HG03378 (cell line): ENCODE results near the gene RPRD1A.
A peak's percentile ranks its signal among the peaks of the same experiment; 100 is the strongest.
"Not testable (repeated sequence)": the region's sequence is repeated elsewhere in the genome, so short reads cannot be mapped to it uniquely, and the experiment has no call there.

Experiments
- ATAC-seq: cut with Tn5 transposase; IDR thresholded peaks from one replicate; pipeline ENCODE4 v1.9.1; 2021; ENCODE audit warnings: mild to moderate bottlenecking, moderate library complexity; ENCODE audit not compliant: unreplicated experiment

Gene RPRD1A

DNA sequence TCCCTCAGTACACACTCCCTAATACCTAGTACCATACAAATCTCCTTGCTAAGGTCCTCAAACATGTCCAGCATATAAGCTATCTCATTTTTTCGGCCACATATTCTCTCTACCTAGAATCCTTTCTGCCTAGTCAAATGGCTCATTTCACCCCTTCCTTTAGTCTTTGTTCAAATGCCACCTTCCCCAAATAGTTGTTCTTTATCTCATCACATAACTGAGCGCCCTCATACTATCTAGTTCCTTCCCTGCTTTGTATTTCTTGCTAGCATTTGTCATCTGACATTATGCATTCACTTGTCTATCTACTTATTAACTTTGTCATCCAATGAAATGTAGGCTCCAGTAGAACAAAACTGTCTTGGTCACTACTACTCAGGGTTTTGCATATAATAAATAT, 35.5 kb downstream of the RPRD1A start:
- no peak for ATAC-seq

GRCh38 chr18:36031407-36031806, 36.0 kb downstream of the RPRD1A start:
- no peak for ATAC-seq

- ATAC-seq, result no peak
These were observed 38.5 kb downstream of the RPRD1A start for GRCh38 chr18:36028859-36029258.

GRCh38 chr18:36025025-36025424, 42.3 kb downstream of the RPRD1A start:
- no peak for ATAC-seq

DNA sequence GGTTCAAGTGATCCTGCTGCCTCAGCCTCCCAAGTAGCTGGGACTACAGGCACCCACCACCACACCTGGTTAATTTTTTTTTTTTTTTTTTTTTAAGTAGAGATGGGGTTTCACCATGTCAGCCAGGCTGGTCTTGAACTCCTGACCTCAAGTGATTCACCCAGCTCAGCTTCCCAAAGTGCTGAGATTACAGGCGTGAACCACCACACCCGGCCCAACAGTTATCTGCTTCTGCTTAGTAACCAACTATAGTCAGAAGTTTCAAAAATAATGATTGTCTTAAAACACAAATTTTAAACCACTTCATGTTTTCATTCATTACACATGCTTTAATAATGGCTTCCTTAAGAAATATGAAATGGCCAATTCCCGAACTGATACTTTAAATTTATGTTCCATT, 43.1 kb downstream of the RPRD1A start:
- ATAC-seq, result not testable (repeated sequence)

DNA sequence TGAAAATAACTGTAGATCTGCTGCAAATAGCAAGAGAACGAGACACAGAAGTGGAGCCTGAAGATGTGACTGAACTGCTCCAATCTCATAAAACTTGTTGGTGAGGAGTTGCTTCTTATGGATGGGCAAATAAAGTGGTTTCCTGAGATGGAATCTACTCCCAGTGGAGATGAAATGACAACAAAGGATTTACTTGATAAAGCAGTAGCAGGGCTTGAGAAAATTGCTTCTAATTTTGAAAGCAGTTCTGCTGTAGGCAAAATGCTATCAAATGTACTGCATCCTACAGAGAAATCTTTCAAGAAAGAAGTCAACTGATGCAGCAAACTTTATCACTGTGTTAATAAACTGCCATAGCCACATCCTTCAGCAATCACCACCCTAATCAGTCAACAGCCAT, 44.0 kb downstream of the RPRD1A start:
- ATAC-seq, result no peak

DNA sequence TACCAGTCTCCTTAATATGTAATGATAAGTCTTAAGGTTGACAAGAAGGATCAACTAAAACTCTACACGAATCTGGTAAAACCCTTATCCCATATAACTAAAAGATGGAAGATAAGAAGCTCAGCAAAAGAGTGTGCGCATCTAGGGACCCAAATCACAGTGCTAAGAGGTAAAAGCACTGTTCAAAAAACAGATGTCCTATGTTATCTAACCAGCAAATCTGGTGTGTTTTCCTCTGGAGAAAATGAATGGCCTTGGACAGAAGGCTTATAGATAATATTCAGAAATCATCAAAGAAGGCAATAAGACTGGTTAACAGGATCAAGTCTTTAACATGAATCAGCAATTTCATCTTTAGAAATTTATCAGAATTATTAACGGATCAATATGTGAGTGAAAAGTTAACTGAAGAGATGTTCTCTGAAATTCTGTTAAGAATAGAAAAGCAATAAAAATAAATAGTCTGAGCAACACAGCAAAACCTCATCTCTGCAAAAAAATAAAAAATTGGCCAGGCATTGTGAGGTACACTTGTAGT, 47.1 kb downstream of the RPRD1A start:
- no peak for ATAC-seq

- ATAC-seq, result no peak
These were observed 50.1 kb downstream of the RPRD1A start for GRCh38 chr18:36017232-36017631.

DNA sequence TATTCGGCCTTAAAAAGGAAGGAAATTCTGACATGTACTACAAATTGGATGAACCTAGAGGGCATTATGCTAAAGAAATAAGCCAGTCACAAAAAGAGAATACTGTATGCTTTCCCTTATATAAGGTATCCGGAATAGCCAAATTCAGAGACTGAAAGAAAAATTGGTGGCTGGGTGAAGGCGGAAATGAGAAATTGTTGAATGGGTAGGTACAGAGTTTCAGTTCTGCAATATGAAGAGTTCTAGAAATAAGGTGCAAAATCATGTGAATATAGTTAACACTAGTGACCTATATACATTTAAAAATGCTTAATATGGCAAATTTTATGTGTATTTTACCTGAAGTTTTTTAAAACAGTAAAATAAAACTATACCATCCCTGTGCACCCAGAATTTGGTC, 51.7 kb downstream of the RPRD1A start:
- ATAC-seq, result peak; percentile 97

- ATAC-seq, result no peak
These were observed 54.5 kb downstream of the RPRD1A start for GRCh38 chr18:36012891-36013290.

GRCh38 chr18:36009214-36009613, 58.1 kb downstream of the RPRD1A start:
- ATAC-seq, result no peak

DNA sequence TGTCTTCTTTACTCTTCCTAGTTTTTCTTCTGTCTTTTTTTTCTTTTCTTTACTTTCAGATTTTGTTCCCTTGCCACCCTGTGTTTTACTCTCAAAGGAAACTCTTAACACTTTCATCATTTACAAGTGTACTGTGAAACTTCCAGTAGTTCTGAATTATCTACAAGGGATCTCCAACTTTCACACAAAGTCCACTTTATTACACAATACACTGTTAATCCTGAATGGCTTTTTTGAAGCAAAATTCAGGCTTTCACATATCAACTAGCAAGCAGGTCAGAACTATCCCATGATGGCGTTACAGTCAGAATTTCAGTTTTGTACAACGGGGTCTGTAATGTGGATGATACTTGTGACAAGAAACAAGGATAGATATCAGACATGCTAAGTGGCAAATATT, 60.4 kb downstream of the RPRD1A start:
- ATAC-seq, result no peak

GRCh38 chr18:35999925-36000324, 67.4 kb downstream of the RPRD1A start:
- ATAC-seq, result no peak

GRCh38 chr18:35998967-35999366, 68.4 kb downstream of the RPRD1A start:
- no peak for ATAC-seq

DNA sequence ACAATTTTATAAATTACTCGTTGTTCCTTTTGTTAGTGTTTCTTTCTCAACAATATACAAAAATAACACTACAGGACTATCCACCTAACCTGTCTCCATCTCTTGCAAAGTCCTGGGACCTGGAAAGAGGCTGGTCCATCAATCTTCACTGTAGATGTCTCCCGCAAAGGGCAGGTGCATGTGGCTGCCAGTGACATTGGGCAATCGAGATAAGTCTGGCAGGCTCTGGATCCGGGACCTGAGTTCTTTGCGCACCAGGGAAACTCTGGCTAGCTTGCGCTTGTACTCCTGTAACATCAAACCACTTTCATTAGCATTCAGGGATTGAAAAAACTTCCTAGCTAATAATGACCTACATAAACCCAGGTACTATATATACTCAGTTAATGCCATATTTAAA, 74.3 kb downstream of the RPRD1A start:
- no peak for ATAC-seq

DNA sequence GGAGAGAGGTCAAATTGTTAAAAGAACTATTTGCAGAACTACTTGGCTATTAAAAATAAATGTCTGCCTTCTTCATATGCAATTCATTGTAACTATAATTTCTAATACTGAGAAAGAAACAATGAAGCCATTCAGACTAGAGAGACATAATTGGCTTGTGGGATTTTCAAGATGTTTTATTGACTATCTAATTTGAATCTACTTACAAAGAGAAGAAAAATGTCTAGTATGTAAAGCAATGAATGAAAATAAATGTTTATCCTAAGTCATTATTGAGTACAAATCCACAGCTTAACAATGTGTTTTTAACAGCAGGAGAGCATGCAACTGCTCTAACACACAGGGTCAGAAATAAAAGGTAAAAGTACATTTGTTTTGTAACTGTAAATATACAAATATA, 75.7 kb downstream of the RPRD1A start:
- no peak for ATAC-seq

DNA sequence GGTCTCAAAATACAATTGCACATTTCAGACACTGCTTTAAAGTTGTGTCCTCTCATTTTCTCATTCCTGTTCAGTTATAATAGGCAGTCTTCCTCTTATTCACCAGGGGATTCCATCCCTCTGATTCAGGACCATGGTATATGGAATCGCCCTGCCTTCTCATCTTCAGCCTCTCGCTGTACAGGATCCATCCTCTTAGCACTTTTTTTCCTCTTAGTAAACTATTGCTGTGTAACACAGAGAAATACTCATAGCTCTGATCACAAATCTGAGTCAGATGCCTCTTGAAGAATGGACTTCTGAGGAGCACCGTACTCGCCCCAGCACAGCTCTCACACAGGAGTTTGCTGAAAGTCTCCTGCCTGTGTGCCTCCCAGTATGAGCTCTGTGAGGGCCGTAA, 83.5 kb downstream of the RPRD1A start:
- ATAC-seq, result no peak

- no peak for ATAC-seq
These were observed 84.2 kb downstream of the RPRD1A start for GRCh38 chr18:35983147-35983546.

- ATAC-seq, result no peak
These were observed 84.8 kb downstream of the RPRD1A start for GRCh38 chr18:35982409-35983114.

DNA sequence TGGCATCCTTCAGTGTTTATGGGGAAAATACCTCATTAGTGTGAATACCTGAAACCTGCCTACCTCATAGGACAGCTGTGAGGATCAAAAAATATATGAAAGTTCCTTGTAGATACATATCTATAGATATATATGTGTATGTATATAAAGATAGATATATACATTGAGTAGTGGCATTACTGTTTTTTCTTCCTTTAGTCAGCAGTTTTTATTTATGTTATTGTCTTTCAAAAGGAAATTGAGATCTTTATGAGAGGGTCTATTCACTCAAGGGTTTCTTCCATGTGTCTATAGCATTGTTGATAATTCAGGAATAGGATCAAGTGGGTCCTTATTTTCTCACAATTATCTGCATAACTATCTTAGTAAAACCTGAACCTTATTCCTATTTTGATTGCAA, 88.2 kb downstream of the RPRD1A start:
- no peak for ATAC-seq

GRCh38 chr18:35974181-35974580, 93.2 kb downstream of the RPRD1A start:
- ATAC-seq, result no peak

GRCh38 chr18:35973650-35974049, 93.7 kb downstream of the RPRD1A start:
- no peak for ATAC-seq
